Cardiac septum (tissue), 1 donor: ENCODE results near the gene HES3. TPM values are rescaled to one million over a fixed set of nuclear protein-coding genes. Genes with fewer than 3 reads are reported as not detected.

Experiments
- DNase-seq: peaks from one replicate; pipeline ENCODE4 v3.0.0-alpha.2; 2020; ENCODE audit warnings: low spot score
- intact Hi-C: fragments of 100-400 bp; cut with DNase I; formaldehyde crosslinking; loops from one replicate; pipeline ENCODE4 v1.14.0; 2022
- total RNA-seq: library from RNA; stranded (reverse); fragmentation: NEBNext Ultra II Directional; extraction: Animal tissue kit (Norgen Biotek cat#: 25700); gene quantifications from one replicate; pipeline ENCODE4 v1.2.1, GENCODE V29; 2021
- donor health status: DM: no; HTN: no; CAD: no.

Gene HES3
- total RNA-seq, 1 donor from 2014 or later = not detected

DNA sequence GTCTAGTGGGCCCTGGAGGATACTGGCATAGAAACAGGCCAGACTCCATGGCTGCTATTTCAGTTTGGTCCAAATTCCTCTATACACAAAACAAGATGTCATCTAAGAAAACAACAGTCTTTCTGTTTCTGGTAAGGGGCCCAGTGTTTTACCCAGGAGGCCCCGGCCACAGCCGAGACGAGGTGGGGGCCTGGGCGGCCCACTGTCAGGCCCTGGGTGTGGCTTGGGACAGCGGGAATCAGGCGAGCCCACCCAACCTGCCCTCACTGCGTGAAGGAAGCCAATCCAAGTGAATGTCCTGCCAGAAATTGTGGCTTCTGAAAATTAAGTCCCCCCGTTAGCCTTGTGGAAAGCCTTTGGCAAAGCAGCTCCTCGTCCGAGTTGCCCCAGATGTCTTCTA is 48.1 kb downstream of the HES3 start:
- DNase-seq = no peak
- intact Hi-C loops = no loop called here

DNA sequence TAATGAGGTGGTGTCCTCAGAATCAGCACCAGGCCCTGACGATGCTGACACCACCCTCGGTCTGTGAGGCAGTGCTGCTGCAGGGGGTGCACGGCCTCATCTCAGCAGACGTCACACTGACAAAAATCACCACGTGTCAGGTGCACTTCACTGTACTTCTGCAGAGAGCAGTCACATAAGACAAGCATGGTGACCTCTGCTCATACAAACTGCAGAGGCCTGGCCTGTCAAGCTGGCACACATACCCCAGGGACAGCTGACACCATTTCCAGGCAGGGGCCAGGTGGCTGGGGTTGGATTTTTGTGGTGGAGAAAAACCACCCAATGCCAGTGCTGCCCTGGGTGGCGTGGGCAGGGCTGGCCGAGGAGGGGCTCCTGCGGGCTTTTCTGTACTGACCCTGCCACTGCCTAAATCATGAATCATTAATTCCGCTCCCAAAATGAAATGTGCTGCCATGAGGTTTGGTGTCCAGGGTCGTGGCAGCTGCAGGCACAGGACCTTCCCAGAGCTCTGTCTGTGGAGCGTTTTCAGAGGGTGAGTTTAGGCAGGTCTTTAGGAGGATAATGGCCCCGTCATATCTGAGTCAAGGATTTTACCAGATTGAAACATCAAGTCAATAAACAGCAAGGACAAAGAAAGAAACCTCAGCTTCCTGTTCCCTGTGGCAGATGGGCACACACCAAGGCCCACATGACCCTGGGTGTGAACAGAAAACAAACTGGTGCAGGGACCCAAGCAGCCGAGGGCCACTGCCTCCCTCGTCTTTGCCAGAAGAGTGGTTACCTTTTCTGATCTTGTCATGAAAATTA is 50.3 kb downstream of the HES3 start:
- DNase-seq = no peak
- intact Hi-C loops = no loop called here

DNA sequence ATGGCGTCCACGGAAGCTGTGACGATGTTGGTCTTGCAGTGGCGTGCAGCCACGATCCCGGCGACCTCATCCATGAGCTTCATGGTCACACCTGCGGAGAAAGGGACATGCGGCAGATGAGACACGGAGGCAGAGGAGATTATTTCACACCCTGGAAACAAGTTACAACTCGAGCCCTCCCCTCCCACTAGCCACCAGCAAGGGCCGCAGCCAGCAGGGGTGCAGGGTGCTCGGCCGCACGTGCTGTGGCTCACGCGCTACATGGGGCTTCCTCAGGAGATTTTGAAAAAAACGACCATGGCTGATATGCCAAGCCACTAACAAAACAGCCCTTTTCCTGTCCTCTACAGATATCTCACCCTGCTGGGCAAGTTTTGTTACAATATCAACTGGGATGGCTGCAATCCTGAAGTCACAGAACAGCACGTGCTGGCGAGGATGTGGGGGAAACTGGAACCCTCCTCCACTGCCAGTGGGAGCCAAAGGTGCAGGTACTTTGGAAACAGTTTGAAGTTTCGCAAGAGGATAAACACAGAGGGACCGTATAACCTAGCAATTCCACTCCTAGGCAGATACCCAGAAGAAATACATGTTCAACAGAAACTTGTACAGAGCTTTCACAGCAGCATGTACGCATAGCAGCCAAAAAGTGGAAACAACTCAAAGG is 51.0 kb downstream of the HES3 start:
- intact Hi-C loops = no loop called here
- DNase-seq = no peak

Other genes with a start within 250 kb of the HES3 start
- 19.3 TPM for gene KCNAB2, start 198.3 kb upstream of the HES3 start, total RNA-seq
- 0.81 TPM for gene CHD5, start 63.9 kb upstream of the HES3 start, total RNA-seq
- 205 TPM for gene RPL22, start 44.6 kb upstream of the HES3 start, total RNA-seq
- 91.0 TPM for gene RNF207, start 38.1 kb upstream of the HES3 start, total RNA-seq
- 71.2 TPM for gene ICMT, start 8.2 kb upstream of the HES3 start, total RNA-seq
- 7.0 TPM for gene GPR153, start 16.9 kb downstream of the HES3 start, total RNA-seq
- 13.8 TPM for gene ACOT7, start 149.6 kb downstream of the HES3 start, total RNA-seq
- not detected for gene HES2, start 175.7 kb downstream of the HES3 start, total RNA-seq
- 0.32 TPM for gene ESPN, start 180.6 kb downstream of the HES3 start, total RNA-seq
- gene TNFRSF25, start 222.0 kb downstream of the HES3 start, total RNA-seq = 8.5 TPM
- gene PLEKHG5, start 247.5 kb downstream of the HES3 start, total RNA-seq = 14.9 TPM